Central memory CD8-positive, alpha-beta T cell (primary cell): ENCODE results near the gene CMTR1.
"Not testable (repeated sequence)": the region's sequence is repeated elsewhere in the genome, so short reads cannot be mapped to it uniquely, and the experiment has no call there.

Experiments
- ATAC-seq: fragments of 150-1000 bp; cut with Tn5 transposase; replicated peaks from 2 replicates; pipeline ENCODE4 v1.10.0; 2022; ENCODE audit warnings: mild to moderate bottlenecking, moderate FRiP score, moderate number of reproducible peaks; ENCODE audit not compliant: poor library complexity, severe bottlenecking; ENCODE audit errors: extremely low read depth
- DNase-seq, 2 donors: peaks; one replicate each; pipeline ENCODE4 v3.0.0; 2021; ENCODE audit warnings: low spot score in 2 of 2
- H3K27ac Mint-ChIP-seq: one replicate; pipeline ENCODE4 v1.8.0; 2022; ENCODE audit warnings: low read depth, mild to moderate bottlenecking, moderate library complexity, mixed read lengths
- H3K27me3 Mint-ChIP-seq: one replicate; pipeline ENCODE4 v1.8.0; 2022; ENCODE audit warnings: mixed read lengths
- H3K36me3 Mint-ChIP-seq: one replicate; pipeline ENCODE4 v1.8.0; 2022; ENCODE audit warnings: mild to moderate bottlenecking, moderate library complexity, mixed read lengths; ENCODE audit not compliant: insufficient read depth
- H3K4me1 Mint-ChIP-seq: one replicate; pipeline ENCODE4 v1.8.0; 2022; ENCODE audit warnings: mixed read lengths
- H3K4me3 Mint-ChIP-seq: one replicate; pipeline ENCODE4 v1.8.0; 2022; ENCODE audit warnings: mild to moderate bottlenecking, moderate library complexity, mixed read lengths
- H3K9me3 Mint-ChIP-seq: one replicate; pipeline ENCODE4 v1.8.0; 2022; ENCODE audit warnings: mixed read lengths

CMTR1 gene

GRCh38 chr6:37442416-37443215, 9.6 kb downstream of the CMTR1 start:
- no peaks in the 10 kb centered on the region for H3K9me3 Mint-ChIP-seq
- no peaks in the 10 kb centered on the region for H3K27me3 Mint-ChIP-seq
- peaks cover 51% of the 10 kb centered on the region for H3K36me3 Mint-ChIP-seq
- peaks cover 27% of the 10 kb centered on the region for H3K4me1 Mint-ChIP-seq
- DNase-seq: no peak
- peak overlapping the region; percentile 74 for H3K4me3 Mint-ChIP-seq
- peak; percentile 46 for ATAC-seq
- peak overlapping the region; percentile 86 for H3K27ac Mint-ChIP-seq

GRCh38 chr6:37443216-37443542, 10.2 kb downstream of the CMTR1 start:
- H3K9me3 Mint-ChIP-seq, DNase-seq, ATAC-seq, H3K27me3 Mint-ChIP-seq: not testable (repeated sequence)
- peaks cover 22% of the 10 kb centered on the region for H3K4me1 Mint-ChIP-seq
- peak overlapping the region; percentile 86 for H3K27ac Mint-ChIP-seq
- peaks cover 51% of the 10 kb centered on the region for H3K36me3 Mint-ChIP-seq
- peak overlapping the region; percentile 74 for H3K4me3 Mint-ChIP-seq

- Mint-ChIP-seq H3K36me3 (peaks cover 78% of the 10 kb centered on the region), H3K27me3 (no peaks in the 10 kb centered on the region), H3K4me1 (peaks cover 22% of the 10 kb centered on the region), H3K4me3 (no peak overlapping the region), H3K9me3 (no peaks in the 10 kb centered on the region), H3K27ac (no peak overlapping the region)
- DNase-seq (no peak), ATAC-seq (no peak)
These were observed 17.0 kb downstream of the CMTR1 start for GRCh38 chr6:37449984-37450383.

- ATAC-seq (no peak), DNase-seq (no peak)
- no peaks in the 10 kb centered on the region for H3K27me3 Mint-ChIP-seq
- H3K27ac Mint-ChIP-seq: peak overlapping the region; percentile 46
- H3K4me3 Mint-ChIP-seq: no peak overlapping the region
- peaks cover 23% of the 10 kb centered on the region for H3K4me1 Mint-ChIP-seq
- peaks cover 71% of the 10 kb centered on the region for H3K36me3 Mint-ChIP-seq
- H3K9me3 Mint-ChIP-seq: no peaks in the 10 kb centered on the region
These were observed 18.6 kb downstream of the CMTR1 start for GRCh38 chr6:37451441-37452193.

- peaks cover 23% of the 10 kb centered on the region for H3K4me1 Mint-ChIP-seq
- H3K4me3 Mint-ChIP-seq: no peak overlapping the region
- no peak for ATAC-seq
- H3K27ac Mint-ChIP-seq: peak overlapping the region; percentile 46
- no peaks in the 10 kb centered on the region for H3K9me3 Mint-ChIP-seq
- DNase-seq: no peak
- peaks cover 68% of the 10 kb centered on the region for H3K36me3 Mint-ChIP-seq
- H3K27me3 Mint-ChIP-seq: no peaks in the 10 kb centered on the region
These were observed 19.5 kb downstream of the CMTR1 start for GRCh38 chr6:37452522-37452921.

- Mint-ChIP-seq H3K9me3 (no peaks in the 10 kb centered on the region), H3K4me3 (no peak overlapping the region), H3K4me1 (peaks cover 23% of the 10 kb centered on the region), H3K27me3 (no peaks in the 10 kb centered on the region), H3K36me3 (peaks cover 56% of the 10 kb centered on the region), H3K27ac (no peak overlapping the region)
- ATAC-seq (no peak), DNase-seq (no peak)
These were observed 21.6 kb downstream of the CMTR1 start for GRCh38 chr6:37454420-37455140.

GRCh38 chr6:37456126-37456525, 23.1 kb downstream of the CMTR1 start:
- Mint-ChIP-seq H3K9me3 (no peaks in the 10 kb centered on the region), H3K4me3 (no peak overlapping the region)

GRCh38 chr6:37456816-37457560, 24.0 kb downstream of the CMTR1 start:
- ATAC-seq: no peak
- Mint-ChIP-seq H3K36me3 (peaks cover 49% of the 10 kb centered on the region), H3K9me3 (no peaks in the 10 kb centered on the region), H3K27ac (peak overlapping the region; percentile 33), H3K27me3 (no peaks in the 10 kb centered on the region), H3K4me3 (no peak overlapping the region), H3K4me1 (peaks cover 20% of the 10 kb centered on the region)
- DNase-seq: no peak

More at GRCh38 chr6:37456126-37456525, 23.1 kb downstream of the CMTR1 start:
- H3K36me3 Mint-ChIP-seq: peaks cover 50% of the 10 kb centered on the region
- no peaks in the 10 kb centered on the region for H3K27me3 Mint-ChIP-seq
- ATAC-seq: no peak
- H3K4me1 Mint-ChIP-seq: peaks cover 23% of the 10 kb centered on the region
- no peak for DNase-seq
- peak overlapping the region; percentile 33 for H3K27ac Mint-ChIP-seq

GRCh38 chr6:37459981-37460800, 27.2 kb downstream of the CMTR1 start:
- no peaks in the 10 kb centered on the region for H3K27me3 Mint-ChIP-seq
- H3K9me3 Mint-ChIP-seq: no peaks in the 10 kb centered on the region
- ATAC-seq: no peak
- H3K4me3 Mint-ChIP-seq: no peak overlapping the region
- H3K4me1 Mint-ChIP-seq: no peaks in the 10 kb centered on the region
- peaks cover 45% of the 10 kb centered on the region for H3K36me3 Mint-ChIP-seq
- no peak overlapping the region for H3K27ac Mint-ChIP-seq
- DNase-seq: no peak

GRCh38 chr6:37460805-37461204, 27.8 kb downstream of the CMTR1 start:
- Mint-ChIP-seq H3K27me3 (no peaks in the 10 kb centered on the region), H3K27ac (no peak overlapping the region), H3K4me3 (no peak overlapping the region), H3K36me3 (peaks cover 42% of the 10 kb centered on the region), H3K4me1 (no peaks in the 10 kb centered on the region), H3K9me3 (no peaks in the 10 kb centered on the region)
- no peak for ATAC-seq
- DNase-seq: no peak

GRCh38 chr6:37463110-37463509, 30.1 kb downstream of the CMTR1 start:
- Mint-ChIP-seq H3K9me3 (no peaks in the 10 kb centered on the region), H3K4me1 (peaks cover 4% of the 10 kb centered on the region), H3K4me3 (no peak overlapping the region), H3K27me3 (no peaks in the 10 kb centered on the region), H3K27ac (no peak overlapping the region), H3K36me3 (peaks cover 37% of the 10 kb centered on the region)
- ATAC-seq (no peak), DNase-seq (no peak)
